ENCODE measurements around the gene COL5A3.

GRCh38 chr19:9931629-9932028, 78.7 kb downstream of the COL5A3 start:
- TF ChIP-seq CREB1 (CRISPR knock-in tag; IDR thresholded peaks at IDR 0.05; ENCODE audit: low read depth) (no peak), CTCF (conservative IDR thresholded peaks at IDR 0.05; ENCODE audit: low read depth in 2 of 2) (no peak)
